Measurements from ENCODE around the gene TMUB1. TPM values are rescaled to one million over a fixed set of nuclear protein-coding genes. Genes with fewer than 3 reads are reported as not detected.

The TMUB1 gene
- 36.9 TPM for total RNA-seq
- polyA plus RNA-seq (ENCODE audit: insufficient read depth, low read depth, low replicate concordance): 79.9 TPM
- long read RNA-seq, donor 1, transcript TMUB1-201 (3 exons, 1,353 nt): minor isoform, 9 of 20 reads
- long read RNA-seq, donor 1, transcript TMUB1-203 (2 exons, 1,549 nt): major isoform, 11 of 20 reads
- long read RNA-seq, donor 1, partial matches to known transcripts: 0 of 20 reads
- long read RNA-seq, donor 1, other reads (novel, unspliced or antisense): 0 of 20 reads
- long read RNA-seq, donor 2, transcript TMUB1-201 (3 exons, 1,353 nt): major isoform, 15 of 19 reads
- long read RNA-seq, donor 2, partial matches to known transcripts: 0 of 19 reads
- long read RNA-seq, donor 2, other reads (novel, unspliced or antisense): 0 of 19 reads
- long read RNA-seq, donor 3, transcript TMUB1-201 (3 exons, 1,353 nt): major isoform, 22 of 33 reads
- long read RNA-seq, donor 3, transcript TMUB1-203 (2 exons, 1,549 nt): minor isoform, 10 of 33 reads
- long read RNA-seq, donor 3, partial matches to known transcripts: 0 of 33 reads
- long read RNA-seq, donor 3, other reads (novel, unspliced or antisense): 0 of 33 reads
- long read RNA-seq, donor 4, transcript TMUB1-203 (2 exons, 1,549 nt): minor isoform, 9 of 24 reads
- long read RNA-seq, donor 4, transcript TMUB1-201 (3 exons, 1,353 nt): major isoform, 14 of 24 reads
- long read RNA-seq, donor 4, partial matches to known transcripts: 0 of 24 reads
- long read RNA-seq, donor 4, other reads (novel, unspliced or antisense): 0 of 24 reads
- long read RNA-seq, donor 5, partial matches to known transcripts: 0 of 4 reads
- long read RNA-seq, donor 5, other reads (novel, unspliced or antisense): 0 of 4 reads
- long read RNA-seq, donor 6, transcript TMUB1-201 (3 exons, 1,353 nt): major isoform, 31 of 47 reads
- long read RNA-seq, donor 6, transcript TMUB1-203 (2 exons, 1,549 nt): minor isoform, 15 of 47 reads
- long read RNA-seq, donor 6, partial matches to known transcripts: 0 of 47 reads
- long read RNA-seq, donor 6, other reads (novel, unspliced or antisense): 0 of 47 reads
- long read RNA-seq, donor 7, transcript TMUB1-203 (2 exons, 1,549 nt): minor isoform, 16 of 48 reads
- long read RNA-seq, donor 7, transcript TMUB1-201 (3 exons, 1,353 nt): major isoform, 19 of 48 reads
- long read RNA-seq, donor 7, partial matches to known transcripts: 0 of 48 reads
- long read RNA-seq, donor 7, other reads (novel, unspliced or antisense): 13 of 48 reads
- long read RNA-seq, donor 8, transcript TMUB1-203 (2 exons, 1,549 nt): minor isoform, 9 of 21 reads
- long read RNA-seq, donor 8, transcript TMUB1-201 (3 exons, 1,353 nt): major isoform, 12 of 21 reads
- long read RNA-seq, donor 8, partial matches to known transcripts: 0 of 21 reads
- long read RNA-seq, donor 8, other reads (novel, unspliced or antisense): 0 of 21 reads
- long read RNA-seq, donor 9, transcript TMUB1-201 (3 exons, 1,353 nt): major isoform, 6 of 9 reads
- long read RNA-seq, donor 9, partial matches to known transcripts: 0 of 9 reads
- long read RNA-seq, donor 9, other reads (novel, unspliced or antisense): 0 of 9 reads
- long read RNA-seq, donor 10, transcript TMUB1-201 (3 exons, 1,353 nt): minor isoform, 5 of 12 reads
- long read RNA-seq, donor 10, transcript TMUB1-203 (2 exons, 1,549 nt): major isoform, 6 of 12 reads
- long read RNA-seq, donor 10, partial matches to known transcripts: 0 of 12 reads
- long read RNA-seq, donor 10, other reads (novel, unspliced or antisense): 0 of 12 reads

DNA sequence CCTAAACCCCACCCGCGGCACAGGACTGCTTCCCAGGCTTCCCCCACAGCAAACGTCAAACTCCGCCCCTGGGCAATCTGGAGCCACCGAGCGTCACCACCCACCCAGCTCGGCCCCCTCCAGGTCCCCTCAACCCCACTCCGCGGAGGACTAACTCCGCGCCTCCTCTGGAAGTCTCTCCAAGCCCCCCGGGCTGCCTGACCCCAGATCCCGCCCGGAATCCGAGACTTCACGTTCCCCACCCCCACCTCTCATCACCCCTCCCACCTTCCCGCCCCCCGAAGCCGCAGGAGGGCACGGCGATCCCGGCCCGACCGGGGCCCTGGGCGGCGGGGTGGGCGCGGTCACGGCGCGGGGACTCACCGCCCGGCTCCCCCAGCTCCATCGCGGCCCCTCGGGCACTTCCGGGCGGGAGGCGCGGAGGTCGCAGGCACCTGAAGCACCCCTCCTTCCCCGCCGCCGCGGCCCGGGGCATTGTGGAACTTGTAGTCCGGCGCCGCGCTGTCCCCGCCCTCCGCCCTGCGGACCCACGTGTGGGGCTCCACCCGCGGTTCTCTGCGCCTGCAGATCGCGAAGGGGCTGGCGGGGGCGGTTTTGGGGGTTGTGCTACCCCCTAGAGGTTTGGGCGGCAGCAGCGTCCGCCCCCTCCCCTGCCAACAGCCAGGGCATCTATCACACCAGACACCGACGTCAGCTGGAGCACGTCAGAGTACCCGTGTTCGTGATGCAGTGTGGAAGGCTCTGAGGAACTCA, at the start of gene TMUB1:
TMUB1 (minus strand) TSS at position 423 of the 753 bp plus-strand sequence. CDS start 930 bp downstream, outside the sequence.
- Histone ChIP-seq H3K9me3 (ENCODE audit: control insufficient read depth in 2 of 3, insufficient read depth in 1 of 3, low read length in 3 of 3) (no peaks in the 10 kb centered on the region), H3K27me3 (ENCODE audit: control insufficient read depth, insufficient read depth, low read length) (no peaks in the 10 kb centered on the region), H3K27ac (ENCODE audit: low read depth in 2 of 2, low read length in 2 of 2) (peak within 1 kb of the TSS; percentile 83 to 88), H3K9ac (ENCODE audit: low read length in 3 of 3) (peak within 1 kb of the TSS; percentile 42 to 77 (median 58)), H3K36me3 (ENCODE audit: control insufficient read depth in 2 of 3, insufficient read depth in 3 of 3, low read length in 3 of 3) (no peaks in the 10 kb centered on the region), H3K4me3 (ENCODE audit: low read length in 3 of 3) (peak within 1 kb of the TSS; percentile 57 to 91 (median 69)), H3K4me1 (ENCODE audit: control insufficient read depth in 2 of 3, insufficient read depth in 2 of 3, low read depth in 1 of 3, low read length in 3 of 3) (peaks cover 0 to 50% (median 13%) of the 10 kb centered on the region in 3 donors)
- intact Hi-C loops (cut with DNase I): no loop called here
- FAIRE-seq (no peak), DNase-seq (peak; percentile 60 to 94 (median 79))
- TF ChIP-seq CTCF (IDR thresholded peaks at IDR 0.05; ENCODE audit: borderline replicate concordance, extremely low read depth, insufficient read depth): no peak

DNA sequence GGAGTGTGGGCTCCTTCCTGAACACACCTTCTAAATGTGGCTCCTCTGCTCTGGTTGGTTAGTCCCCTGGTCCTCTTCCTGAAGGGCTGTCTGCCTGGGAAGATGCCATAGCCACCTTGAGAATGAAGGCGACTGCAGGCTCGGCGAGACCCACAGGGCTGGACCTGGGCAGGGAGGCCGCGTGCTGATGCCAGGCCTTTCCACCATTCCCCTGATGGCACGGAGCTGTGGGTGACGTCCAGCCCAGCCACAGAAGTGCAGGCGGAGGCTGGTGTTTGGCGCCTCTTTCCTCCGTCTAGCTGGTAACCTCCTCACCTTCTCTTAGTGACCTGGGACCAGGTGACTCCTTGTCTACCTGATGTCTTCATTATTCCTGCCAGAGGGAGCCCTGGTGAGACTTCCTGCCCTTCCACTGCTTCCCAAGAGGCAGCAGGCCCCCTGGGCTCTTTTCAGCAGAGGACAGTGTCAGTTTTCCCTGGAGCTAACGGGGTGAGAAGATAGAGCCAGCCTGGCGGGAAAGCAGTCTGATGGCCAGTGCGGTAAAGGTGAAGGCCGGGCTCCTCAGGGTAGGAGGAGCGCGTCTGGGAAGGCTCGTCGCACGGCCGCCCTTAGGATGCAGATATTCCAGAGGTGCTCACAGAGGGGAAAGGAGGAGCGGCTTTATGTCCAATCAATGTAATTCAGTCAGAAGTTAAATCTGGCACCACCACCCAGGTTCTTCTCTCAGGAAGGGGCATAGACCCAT, 49.3 kb upstream of the TMUB1 start:
- H3K36me3 ChIP-seq (ENCODE audit: control insufficient read depth in 2 of 3, insufficient read depth in 3 of 3, low read length in 3 of 3): peaks cover 0 to 42% (median 24%) of the 10 kb centered on the region in 3 donors
- no peak for TF ChIP-seq CTCF (IDR thresholded peaks at IDR 0.05; ENCODE audit: borderline replicate concordance, extremely low read depth, insufficient read depth)
- FAIRE-seq (no peak), DNase-seq (peak in 1 of 5 donors; percentile 43)
- H3K4me1 ChIP-seq (ENCODE audit: control insufficient read depth in 2 of 3, insufficient read depth in 2 of 3, low read depth in 1 of 3, low read length in 3 of 3): no peaks in the 10 kb centered on the region
- H3K27me3 ChIP-seq (ENCODE audit: control insufficient read depth, insufficient read depth, low read length): no peaks in the 10 kb centered on the region
- H3K9ac ChIP-seq (ENCODE audit: low read length in 3 of 3): no peak overlapping the region
- H3K27ac ChIP-seq (ENCODE audit: low read depth in 2 of 2, low read length in 2 of 2): no peak overlapping the region
- intact Hi-C loops (cut with DNase I): no loop called here
- no peaks in the 10 kb centered on the region for H3K9me3 ChIP-seq (ENCODE audit: control insufficient read depth in 2 of 3, insufficient read depth in 1 of 3, low read length in 3 of 3)
- H3K4me3 ChIP-seq (ENCODE audit: low read length in 3 of 3): no peak overlapping the region
